Esophagus muscularis mucosa (tissue), 3 donors: ENCODE measurements around the gene SLITRK3.

Experiments
- CTCF ChIP-seq, 3 experiments: fragments of 200-600 bp in 2 of 3; fragments of 450-650 bp in 1 of 3; sonication (generic) in 2 of 3; IDR thresholded peaks; one replicate each; pipeline ENCODE4 v1.5.1; 2017 to 2019; ENCODE audit warnings: antibody characterized with exemption in 3 of 3, mild to moderate bottlenecking in 2 of 3, moderate library complexity in 1 of 3
- POLR2A ChIP-seq: fragments of 450-650 bp; IDR thresholded peaks from one replicate; pipeline ENCODE4 v1.6.1; 2017; ENCODE audit warnings: antibody characterized with exemption, moderate library complexity, mild to moderate bottlenecking, low read depth

DNA sequence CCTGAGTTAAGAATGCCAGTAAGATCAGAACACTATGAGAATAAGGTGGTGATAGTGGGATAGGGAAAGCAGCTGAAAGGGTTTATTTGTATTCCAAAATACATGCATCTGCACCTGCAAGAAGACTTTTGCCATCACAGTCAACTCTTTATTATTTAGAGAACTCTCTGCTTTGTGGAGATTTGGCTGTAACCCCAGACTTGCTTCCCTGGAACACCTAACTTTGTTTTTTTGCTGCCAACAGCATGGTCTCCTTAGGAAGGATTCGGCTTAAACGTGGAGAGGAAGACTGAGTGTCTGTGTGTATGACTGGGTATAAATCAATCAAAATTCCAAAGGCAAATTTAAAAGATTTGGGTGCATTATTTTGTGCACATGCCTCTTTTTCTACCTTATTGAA, 21.6 kb upstream of the SLITRK3 start:
- TF ChIP-seq POLR2A (no peak), CTCF (IDR thresholded peaks at IDR 0.05) (no peak)
